ENCODE data around the gene PTPRJ.

- TF ChIP-seq CTCF (optimal IDR thresholded peaks at IDR 0.05 in 1 of 3, IDR thresholded peaks at IDR 0.05 in 1 of 3, conservative IDR thresholded peaks at IDR 0.05 in 1 of 3; ENCODE audit: extremely low read depth in 1 of 3, insufficient read depth in 2 of 3, low read length in 3 of 3): no peak
- TF ChIP-seq EZH2 (IDR thresholded peaks at IDR 0.05; ENCODE audit: low read length): no peak
These were observed 108.3 kb downstream of the PTPRJ start for GRCh38 chr11:48088682-48089050.
